Spleen (tissue), 3 donors: ENCODE results near the gene SPRED1.

Experiments
- POLR2A ChIP-seq, 3 donors: fragments of 450-650 bp; IDR thresholded peaks; one replicate each; pipeline ENCODE4 v1.5.1; 2017; ENCODE audit warnings: antibody characterized with exemption in 3 of 3, mild to moderate bottlenecking in 1 of 3
- POLR2AphosphoS5 ChIP-seq, 3 donors: sonication (generic); formaldehyde crosslinking; IDR thresholded peaks; one replicate each; pipeline ENCODE4 v1.5.1; 2017; ENCODE audit warnings: antibody characterized with exemption in 3 of 3

DNA sequence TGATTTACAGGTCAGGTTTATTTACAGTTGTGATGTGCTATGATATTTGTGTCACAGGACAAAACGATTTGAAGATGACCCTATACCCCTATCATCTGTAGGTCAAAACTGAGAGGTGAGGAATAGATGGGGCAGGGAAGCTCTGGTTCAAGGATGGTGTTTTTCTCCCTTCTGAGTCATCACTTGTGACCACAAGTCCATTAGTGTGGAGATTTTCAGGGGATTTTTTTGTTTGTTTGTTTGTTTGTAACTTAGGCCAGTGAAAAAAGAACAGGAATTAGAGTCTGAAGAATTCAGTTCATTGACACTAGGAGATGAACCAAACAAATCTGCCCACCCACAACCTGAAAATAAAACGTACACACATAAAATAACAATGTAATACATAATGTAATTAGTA lies 138.6 kb downstream of the SPRED1 start:
- no peak for TF ChIP-seq POLR2AphosphoS5 (IDR thresholded peaks at IDR 0.05)
- no peak for TF ChIP-seq POLR2A (IDR thresholded peaks at IDR 0.05)
